A673 (cell line): ENCODE data around the gene ZNF786. TPM values are rescaled to one million over a fixed set of nuclear protein-coding genes. Genes with fewer than 3 reads are reported as not detected.

Experiments
- BruUV-seq: library from RNA; stranded (reverse); fragments of 400-500 nt; replicated peaks from 2 replicates; lab custom pipeline; 2021; lab: Mats Ljungman, UMichigan
- CTCF ChIA-PET: fragments of 300-600 bp; sonication (Branson Sonifier 250); formaldehyde crosslinking; loops from one replicate; lab custom pipeline; 2022; ENCODE audit warnings: antibody characterized with exemption; lab: Charles Lee
- POLR2A ChIA-PET: fragments of 300-600 bp; sonication (Branson Sonifier 250); formaldehyde crosslinking; loops from one replicate; lab custom pipeline; 2022; ENCODE audit warnings: antibody characterized with exemption; ENCODE audit not compliant: low non-redundant PET; lab: Charles Lee
- DNase-seq: peaks from one replicate; pipeline ENCODE4 v3.0.0-alpha.2; 2015; ENCODE audit warnings: low spot score
- H3K27ac ChIP-seq: fragments of 200-600 bp; sonication (generic); 2 replicates; pipeline ENCODE4 v1.5.1; 2016; ENCODE audit warnings: mixed run types, low read depth, mild to moderate bottlenecking, mixed read lengths, antibody characterized with exemption, low read length; ENCODE audit not compliant: poor library complexity, severe bottlenecking
- H3K27me3 ChIP-seq: fragments of 200-600 bp; sonication (generic); replicated peaks from 2 replicates; pipeline ENCODE4 v1.6.1; 2017; ENCODE audit warnings: mixed run types, low read depth, mild to moderate bottlenecking, mixed read lengths, antibody characterized with exemption, low read length; ENCODE audit not compliant: insufficient read depth, poor library complexity
- H3K36me3 ChIP-seq: fragments of 200-600 bp; sonication (generic); 2 replicates; pipeline ENCODE4 v1.6.1; 2016; ENCODE audit warnings: mixed run types, mild to moderate bottlenecking, mixed read lengths, antibody characterized with exemption, low read length; ENCODE audit not compliant: insufficient read depth, poor library complexity, severe bottlenecking
- H3K4me1 ChIP-seq: fragments of 200-600 bp; sonication (generic); 2 replicates; pipeline ENCODE4 v1.6.1; 2017; ENCODE audit warnings: mixed run types, mild to moderate bottlenecking, mixed read lengths, antibody characterized with exemption, low read length; ENCODE audit not compliant: insufficient read depth, poor library complexity, severe bottlenecking
- H3K4me3 ChIP-seq: fragments of 200-600 bp; sonication (generic); 2 replicates; pipeline ENCODE4 v1.5.1; 2016; ENCODE audit warnings: low read depth, mixed run types, mild to moderate bottlenecking, mixed read lengths, low read length; ENCODE audit not compliant: poor library complexity, severe bottlenecking
- H3K9me3 ChIP-seq: fragments of 200-600 bp; sonication (generic); 2 replicates; pipeline ENCODE4 v1.6.1; 2016; ENCODE audit warnings: mixed run types, low read depth, mild to moderate bottlenecking, mixed read lengths, antibody characterized with exemption, low read length; ENCODE audit not compliant: poor library complexity, severe bottlenecking
- CTCF ChIP-seq: fragments of 300-800, 200-600 bp; sonication (generic); conservative IDR thresholded peaks from 2 replicates; pipeline ENCODE4 v1.5.1; 2017; ENCODE audit warnings: low read depth, mild to moderate bottlenecking, antibody characterized with exemption, low read length, moderate library complexity, mixed read lengths
- EZH2 ChIP-seq: fragments of 200-600 bp; sonication (generic); IDR thresholded peaks from 2 replicates; pipeline ENCODE4 v1.6.1; 2017; ENCODE audit warnings: borderline replicate concordance, low read depth, mild to moderate bottlenecking, mixed read lengths, antibody characterized with exemption, low read length; ENCODE audit not compliant: poor library complexity, severe bottlenecking
- intact Hi-C: fragments of 100-400 bp; cut with micrococcal nuclease; formaldehyde crosslinking; loops from one replicate; pipeline ENCODE4 v1.10.0; 2022; ENCODE audit not compliant: unreplicated experiment
- total RNA-seq: library from RNA; stranded (reverse); gene quantifications from 2 replicates; pipeline ENCODE4 v1.2.3, GENCODE V29; 2021

ZNF786 gene
- total RNA-seq, 1 experiment from 2014 or later = 9.8 TPM

GRCh38 chr7:149104214-149104613 lies 13.7 kb upstream of the ZNF786 start:
- ChIA-PET CTCF (no interaction called here), POLR2A (no interaction called here)
- Histone ChIP-seq H3K9me3 (no peaks in the 10 kb centered on the region), H3K4me3 (no peak overlapping the region), H3K27me3 (no peaks in the 10 kb centered on the region), H3K4me1 (no peaks in the 10 kb centered on the region), H3K36me3 (no peaks in the 10 kb centered on the region), H3K27ac (no peak overlapping the region)
- DNase-seq = no peak
- TF ChIP-seq EZH2 (no peak), CTCF (no peak)
- BruUV-seq = no TSS peak
- intact Hi-C loops = no loop called here

- no peak overlapping the region for H3K27ac ChIP-seq
- CTCF ChIA-PET = no interaction called here
- H3K4me1 ChIP-seq = no peaks in the 10 kb centered on the region
- no peaks in the 10 kb centered on the region for H3K27me3 ChIP-seq
- DNase-seq = no peak
- no peak overlapping the region for H3K4me3 ChIP-seq
- no peaks in the 10 kb centered on the region for H3K36me3 ChIP-seq
- intact Hi-C loops = no loop called here
- no TSS peak for BruUV-seq
- H3K9me3 ChIP-seq = no peaks in the 10 kb centered on the region
- POLR2A ChIA-PET = no interaction called here
- TF ChIP-seq CTCF = no peak
- no peak for TF ChIP-seq EZH2
These were observed 12.9 kb upstream of the ZNF786 start for GRCh38 chr7:149103424-149103823.

- ChIA-PET CTCF (no interaction called here), POLR2A (no interaction called here)
- H3K4me3 ChIP-seq = no peak overlapping the region
- intact Hi-C loops = no loop called here
- H3K36me3 ChIP-seq = no peaks in the 10 kb centered on the region
- H3K27ac ChIP-seq = no peak overlapping the region
- no peaks in the 10 kb centered on the region for H3K9me3 ChIP-seq
- TF ChIP-seq EZH2 = no peak
- no peak for TF ChIP-seq CTCF
- H3K27me3 ChIP-seq = no peaks in the 10 kb centered on the region
- BruUV-seq = no TSS peak
- no peaks in the 10 kb centered on the region for H3K4me1 ChIP-seq
- no peak for DNase-seq
These were observed 12.1 kb upstream of the ZNF786 start for GRCh38 chr7:149102666-149103065.
